ENCODE measurements around the gene SLCO2A1.

Gene SLCO2A1

GRCh38 chr3:133977568-133977967 is 52.2 kb downstream of the SLCO2A1 start:
- DNase-seq, result no peak

GRCh38 chr3:133973249-133973980 is 56.3 kb downstream of the SLCO2A1 start:
- DNase-seq, result no peak

- DNase-seq, result no peak
These were observed 57.6 kb downstream of the SLCO2A1 start for GRCh38 chr3:133972156-133972555.

GRCh38 chr3:133970916-133971315 is 58.8 kb downstream of the SLCO2A1 start:
- DNase-seq, result no peak

- DNase-seq, result no peak
These were observed 59.4 kb downstream of the SLCO2A1 start for GRCh38 chr3:133970339-133970738.

- DNase-seq, result no peak
These were observed 61.5 kb downstream of the SLCO2A1 start for GRCh38 chr3:133967992-133968892.

GRCh38 chr3:133966954-133967353 is 62.8 kb downstream of the SLCO2A1 start:
- no peak for DNase-seq

- no peak for DNase-seq
These were observed 63.8 kb downstream of the SLCO2A1 start for GRCh38 chr3:133965906-133966305.

GRCh38 chr3:133965013-133965570 is 64.6 kb downstream of the SLCO2A1 start:
- DNase-seq, result no peak

- DNase-seq, result no peak
These were observed 65.2 kb downstream of the SLCO2A1 start for GRCh38 chr3:133964547-133964946.

GRCh38 chr3:133963657-133964396 is 65.9 kb downstream of the SLCO2A1 start:
- DNase-seq, result no peak

GRCh38 chr3:133962849-133963248 is 66.9 kb downstream of the SLCO2A1 start:
- no peak for DNase-seq

- no peak for DNase-seq
These were observed 71.5 kb downstream of the SLCO2A1 start for GRCh38 chr3:133958071-133958805.

GRCh38 chr3:133956982-133957381 is 72.7 kb downstream of the SLCO2A1 start:
- no peak for DNase-seq

GRCh38 chr3:133956353-133956752 is 73.4 kb downstream of the SLCO2A1 start:
- no peak for DNase-seq

- no peak for DNase-seq
These were observed 73.8 kb downstream of the SLCO2A1 start for GRCh38 chr3:133955892-133956291.

GRCh38 chr3:133954717-133955360 is 74.9 kb downstream of the SLCO2A1 start:
- DNase-seq, result no peak

- DNase-seq, result no peak
These were observed 76.4 kb downstream of the SLCO2A1 start for GRCh38 chr3:133953297-133953696.

GRCh38 chr3:133949438-133949837 is 80.3 kb downstream of the SLCO2A1 start:
- DNase-seq, result no peak

GRCh38 chr3:133948996-133949395 is 80.7 kb downstream of the SLCO2A1 start:
- no peak for DNase-seq

GRCh38 chr3:133948131-133948810 is 81.5 kb downstream of the SLCO2A1 start:
- no peak for DNase-seq
